Measurements from ENCODE around the gene KIF5C. TPM values are rescaled to one million over a fixed set of nuclear protein-coding genes. Genes with fewer than 3 reads are reported as not detected.

The KIF5C gene
- total RNA-seq, 2 donors from 2014 or later, result 23.9 to 29.1 TPM

- peaks cover 0 to 3% of the 10 kb centered on the region in 2 donors for H3K36me3 Mint-ChIP-seq (ENCODE audit: insufficient read depth in 2 of 2)
- no peaks in the 10 kb centered on the region for H3K9me3 Mint-ChIP-seq
- H3K27ac Mint-ChIP-seq, result no peak overlapping the region
- H3K4me1 Mint-ChIP-seq (ENCODE audit: low read depth), result peaks cover 5% of the 10 kb centered on the region
- DNase-seq, result no peak
- ATAC-seq (replicated peaks in 1 of 2), result no peak
- no peak overlapping the region for H3K4me3 Mint-ChIP-seq
- no peaks in the 10 kb centered on the region for H3K27me3 Mint-ChIP-seq (ENCODE audit: low read depth)
Observed at GRCh38 chr2:148994341-148994740, 119.3 kb downstream of the KIF5C start.

- Mint-ChIP-seq H3K9me3 (no peaks in the 10 kb centered on the region), H3K4me3 (no peak overlapping the region), H3K4me1 (ENCODE audit: low read depth) (peaks cover 18% of the 10 kb centered on the region), H3K27ac (no peak overlapping the region), H3K27me3 (ENCODE audit: low read depth) (no peaks in the 10 kb centered on the region), H3K36me3 (ENCODE audit: insufficient read depth in 2 of 2) (peaks cover 0 to 7% of the 10 kb centered on the region in 2 donors)
- DNase-seq (no peak), ATAC-seq (replicated peaks in 1 of 2) (no peak)
Observed at GRCh38 chr2:148996805-148997204, 121.8 kb downstream of the KIF5C start.

GRCh38 chr2:148998165-148998830 is 123.3 kb downstream of the KIF5C start:
- no peak overlapping the region for H3K4me3 Mint-ChIP-seq
- H3K36me3 Mint-ChIP-seq (ENCODE audit: insufficient read depth in 2 of 2), result peaks cover 5 to 7% of the 10 kb centered on the region in 2 donors
- no peaks in the 10 kb centered on the region for H3K9me3 Mint-ChIP-seq
- DNase-seq (no peak), ATAC-seq (replicated peaks in 1 of 2) (no peak)
- peaks cover 18% of the 10 kb centered on the region for H3K4me1 Mint-ChIP-seq (ENCODE audit: low read depth)
- H3K27me3 Mint-ChIP-seq (ENCODE audit: low read depth), result no peaks in the 10 kb centered on the region
- H3K27ac Mint-ChIP-seq, result no peak overlapping the region

GRCh38 chr2:148998831-148999200 is 123.8 kb downstream of the KIF5C start:
- H3K4me1 Mint-ChIP-seq (ENCODE audit: low read depth), result peaks cover 18% of the 10 kb centered on the region
- no peak for ATAC-seq (replicated peaks in 1 of 2)
- H3K4me3 Mint-ChIP-seq, result no peak overlapping the region
- H3K27me3 Mint-ChIP-seq (ENCODE audit: low read depth), result no peaks in the 10 kb centered on the region
- peaks cover 5 to 7% of the 10 kb centered on the region in 2 donors for H3K36me3 Mint-ChIP-seq (ENCODE audit: insufficient read depth in 2 of 2)
- no peak for DNase-seq
- no peaks in the 10 kb centered on the region for H3K9me3 Mint-ChIP-seq
- H3K27ac Mint-ChIP-seq, result no peak overlapping the region

- H3K4me3 Mint-ChIP-seq, result no peak overlapping the region
- no peaks in the 10 kb centered on the region for H3K27me3 Mint-ChIP-seq (ENCODE audit: low read depth)
- peaks cover 18% of the 10 kb centered on the region for H3K4me1 Mint-ChIP-seq (ENCODE audit: low read depth)
- ATAC-seq (replicated peaks in 1 of 2) (no peak), DNase-seq (no peak)
- no peaks in the 10 kb centered on the region for H3K9me3 Mint-ChIP-seq
- H3K27ac Mint-ChIP-seq, result no peak overlapping the region
- H3K36me3 Mint-ChIP-seq (ENCODE audit: insufficient read depth in 2 of 2), result peaks cover 5 to 7% of the 10 kb centered on the region in 2 donors
Observed at GRCh38 chr2:148999451-148999921, 124.5 kb downstream of the KIF5C start.

- peaks cover 18% of the 10 kb centered on the region for H3K4me1 Mint-ChIP-seq (ENCODE audit: low read depth)
- no peak overlapping the region for H3K27ac Mint-ChIP-seq
- peak; percentile 53 to 55 for ATAC-seq (replicated peaks in 1 of 2)
Observed at GRCh38 chr2:149000158-149000938, 125.3 kb downstream of the KIF5C start.

GRCh38 chr2:149001496-149001895 is 126.5 kb downstream of the KIF5C start:
- Mint-ChIP-seq H3K4me3 (no peak overlapping the region), H3K36me3 (ENCODE audit: insufficient read depth in 2 of 2) (peaks cover 5% of the 10 kb centered on the region in 2 donors), H3K9me3 (no peaks in the 10 kb centered on the region), H3K27me3 (ENCODE audit: low read depth) (no peaks in the 10 kb centered on the region), H3K4me1 (ENCODE audit: low read depth) (peaks cover 18% of the 10 kb centered on the region), H3K27ac (no peak overlapping the region)
- DNase-seq (no peak), ATAC-seq (replicated peaks in 1 of 2) (no peak)

More at GRCh38 chr2:149000158-149000938, 125.3 kb downstream of the KIF5C start:
- no peaks in the 10 kb centered on the region for H3K9me3 Mint-ChIP-seq
- H3K4me3 Mint-ChIP-seq, result no peak overlapping the region
- peaks cover 5% of the 10 kb centered on the region in 2 donors for H3K36me3 Mint-ChIP-seq (ENCODE audit: insufficient read depth in 2 of 2)
- no peaks in the 10 kb centered on the region for H3K27me3 Mint-ChIP-seq (ENCODE audit: low read depth)
- no peak for DNase-seq

GRCh38 chr2:149002378-149002890 is 127.4 kb downstream of the KIF5C start:
- Mint-ChIP-seq H3K27ac (no peak overlapping the region), H3K36me3 (ENCODE audit: insufficient read depth in 2 of 2) (peaks cover 5% of the 10 kb centered on the region in 2 donors), H3K9me3 (no peaks in the 10 kb centered on the region), H3K4me3 (no peak overlapping the region), H3K27me3 (ENCODE audit: low read depth) (no peaks in the 10 kb centered on the region), H3K4me1 (ENCODE audit: low read depth) (peaks cover 18% of the 10 kb centered on the region)
- DNase-seq (no peak), ATAC-seq (replicated peaks in 1 of 2) (no peak)

- no peak overlapping the region for H3K4me3 Mint-ChIP-seq
- DNase-seq (no peak), ATAC-seq (replicated peaks in 1 of 2) (no peak)
- H3K27me3 Mint-ChIP-seq (ENCODE audit: low read depth), result no peaks in the 10 kb centered on the region
- H3K9me3 Mint-ChIP-seq, result no peaks in the 10 kb centered on the region
- H3K27ac Mint-ChIP-seq, result no peak overlapping the region
- peaks cover 5% of the 10 kb centered on the region in 2 donors for H3K36me3 Mint-ChIP-seq (ENCODE audit: insufficient read depth in 2 of 2)
- peaks cover 18% of the 10 kb centered on the region for H3K4me1 Mint-ChIP-seq (ENCODE audit: low read depth)
Observed at GRCh38 chr2:149002891-149003740, 128.1 kb downstream of the KIF5C start.

- H3K36me3 Mint-ChIP-seq (ENCODE audit: insufficient read depth in 2 of 2), result peaks cover 5% of the 10 kb centered on the region in 2 donors
- peaks cover 13% of the 10 kb centered on the region for H3K4me1 Mint-ChIP-seq (ENCODE audit: low read depth)
- H3K27ac Mint-ChIP-seq, result no peak overlapping the region
- H3K27me3 Mint-ChIP-seq (ENCODE audit: low read depth), result no peaks in the 10 kb centered on the region
- H3K9me3 Mint-ChIP-seq, result no peaks in the 10 kb centered on the region
- ATAC-seq (replicated peaks in 1 of 2), result no peak
- no peak for DNase-seq
- no peak overlapping the region for H3K4me3 Mint-ChIP-seq
Observed at GRCh38 chr2:149004836-149005235, 129.8 kb downstream of the KIF5C start.

- DNase-seq (no peak), ATAC-seq (replicated peaks in 1 of 2) (no peak)
- Mint-ChIP-seq H3K4me1 (ENCODE audit: low read depth) (peaks cover 5% of the 10 kb centered on the region), H3K36me3 (ENCODE audit: insufficient read depth in 2 of 2) (peaks cover 5% of the 10 kb centered on the region in 2 donors), H3K9me3 (no peaks in the 10 kb centered on the region), H3K27me3 (ENCODE audit: low read depth) (no peaks in the 10 kb centered on the region), H3K4me3 (no peak overlapping the region), H3K27ac (no peak overlapping the region)
Observed at GRCh38 chr2:149005471-149006077, 130.5 kb downstream of the KIF5C start.

- Mint-ChIP-seq H3K4me1 (ENCODE audit: low read depth) (no peaks in the 10 kb centered on the region), H3K4me3 (no peak overlapping the region), H3K27me3 (ENCODE audit: low read depth) (no peaks in the 10 kb centered on the region), H3K9me3 (no peaks in the 10 kb centered on the region), H3K36me3 (ENCODE audit: insufficient read depth in 2 of 2) (peaks cover 1 to 5% of the 10 kb centered on the region in 2 donors), H3K27ac (no peak overlapping the region)
- ATAC-seq (replicated peaks in 1 of 2), result no peak
- no peak for DNase-seq
Observed at GRCh38 chr2:149006883-149007543, 132.0 kb downstream of the KIF5C start.

Data from activated T-cell treated with anti-CD3 and anti-CD28 coated beads, Interleukin-2, amount 50 U/mL, for 72 hours (primary cell).